HG03039 (cell line): ENCODE measurements around the gene LOXL3.

ENCODE experiments used
- ATAC-seq: cut with Tn5 transposase; IDR thresholded peaks from one replicate; pipeline ENCODE4 v1.9.1; 2021; ENCODE audit warnings: mild to moderate bottlenecking, moderate library complexity; ENCODE audit not compliant: unreplicated experiment

Gene LOXL3, protein sequence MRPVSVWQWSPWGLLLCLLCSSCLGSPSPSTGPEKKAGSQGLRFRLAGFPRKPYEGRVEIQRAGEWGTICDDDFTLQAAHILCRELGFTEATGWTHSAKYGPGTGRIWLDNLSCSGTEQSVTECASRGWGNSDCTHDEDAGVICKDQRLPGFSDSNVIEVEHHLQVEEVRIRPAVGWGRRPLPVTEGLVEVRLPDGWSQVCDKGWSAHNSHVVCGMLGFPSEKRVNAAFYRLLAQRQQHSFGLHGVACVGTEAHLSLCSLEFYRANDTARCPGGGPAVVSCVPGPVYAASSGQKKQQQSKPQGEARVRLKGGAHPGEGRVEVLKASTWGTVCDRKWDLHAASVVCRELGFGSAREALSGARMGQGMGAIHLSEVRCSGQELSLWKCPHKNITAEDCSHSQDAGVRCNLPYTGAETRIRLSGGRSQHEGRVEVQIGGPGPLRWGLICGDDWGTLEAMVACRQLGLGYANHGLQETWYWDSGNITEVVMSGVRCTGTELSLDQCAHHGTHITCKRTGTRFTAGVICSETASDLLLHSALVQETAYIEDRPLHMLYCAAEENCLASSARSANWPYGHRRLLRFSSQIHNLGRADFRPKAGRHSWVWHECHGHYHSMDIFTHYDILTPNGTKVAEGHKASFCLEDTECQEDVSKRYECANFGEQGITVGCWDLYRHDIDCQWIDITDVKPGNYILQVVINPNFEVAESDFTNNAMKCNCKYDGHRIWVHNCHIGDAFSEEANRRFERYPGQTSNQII

DNA sequence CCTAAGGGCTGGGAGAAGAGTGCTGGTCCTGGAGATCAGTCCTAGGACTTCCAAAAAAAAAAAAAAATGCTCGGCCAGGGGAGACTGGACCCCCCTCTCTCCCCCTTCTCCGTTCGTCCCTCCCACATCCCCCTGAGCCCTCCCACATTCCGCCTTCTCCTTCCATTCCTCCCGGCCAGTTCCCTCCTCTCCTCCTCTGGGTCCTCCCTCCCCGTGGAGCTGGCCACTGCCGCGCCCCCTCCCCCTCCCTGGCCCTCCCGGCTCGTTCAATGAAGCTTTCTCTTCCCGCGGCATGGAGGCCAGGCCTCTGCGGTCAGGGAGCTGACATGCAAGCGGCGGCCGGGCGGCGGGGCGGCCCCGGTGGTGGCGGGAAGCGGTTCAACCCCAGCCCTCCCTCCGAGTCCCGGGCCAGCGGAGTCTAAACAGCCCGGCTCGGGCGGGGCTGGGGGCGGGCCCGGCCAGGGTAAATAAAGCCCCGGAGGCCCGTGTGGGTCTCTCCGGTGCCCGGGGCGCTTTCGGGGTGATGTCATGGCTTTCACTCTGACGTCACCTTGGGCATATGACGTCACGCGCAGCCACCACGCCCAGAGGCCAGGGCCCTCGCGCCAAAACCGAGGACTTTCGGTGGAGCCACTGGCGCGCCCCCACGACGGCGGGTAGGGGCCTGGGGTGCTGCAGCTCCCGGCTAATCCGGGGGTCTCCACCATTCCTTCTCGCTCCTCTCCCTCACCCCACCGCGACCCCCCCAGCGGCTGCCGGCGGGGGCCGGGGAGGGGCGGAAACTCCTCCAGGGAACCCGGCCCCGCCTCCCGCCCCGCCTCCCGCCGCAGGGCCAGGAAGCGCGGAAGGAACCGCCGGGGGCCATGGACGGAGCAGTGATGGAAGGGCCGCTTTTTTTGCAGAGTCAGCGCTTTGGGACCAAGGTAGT lies at the start of gene LOXL3, which contains the start of gene DOK1:
TSS of gene LOXL3 (minus strand) at position 51 of the 928 bp plus-strand sequence. CDS start 1,308 bp downstream, outside the sequence.
TSS of gene DOK1 (plus strand) at position 829 of the 928 bp plus-strand sequence. CDS start at position 864, 35 bp downstream.
- peak; percentile 39 for ATAC-seq

DNA sequence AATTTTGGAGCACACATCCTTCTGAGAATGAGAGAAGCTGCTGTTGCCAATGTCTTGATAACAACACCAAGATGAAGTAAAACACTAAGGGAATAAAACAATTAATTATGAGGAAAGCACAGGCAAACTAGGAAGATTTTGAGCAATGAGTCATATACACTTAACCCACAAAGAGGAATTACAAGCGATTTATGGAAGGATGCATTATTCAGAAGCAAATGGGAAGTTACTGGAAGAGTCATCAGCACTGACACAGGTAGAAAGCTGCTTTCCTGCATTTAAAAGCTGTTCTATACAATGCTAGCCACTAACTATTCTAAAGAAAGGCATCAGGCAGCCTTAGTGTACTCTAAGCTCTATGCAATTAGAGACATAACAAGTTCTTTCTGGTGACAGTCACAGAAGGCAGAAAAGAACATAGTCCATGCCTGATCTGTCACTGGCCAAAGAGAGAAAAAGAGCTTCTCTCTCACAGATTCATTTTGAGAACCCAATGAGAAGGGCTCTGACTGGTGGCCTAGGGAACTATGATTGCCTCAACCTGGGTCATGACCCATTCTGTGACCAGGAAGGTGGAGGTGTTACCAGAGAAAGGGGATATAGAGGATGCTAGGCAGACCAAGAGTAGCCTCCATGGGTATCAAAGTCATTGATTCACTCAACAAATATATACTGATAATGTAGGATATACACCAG lies 49.0 kb upstream of the LOXL3 start:
- ATAC-seq = no peak

DNA sequence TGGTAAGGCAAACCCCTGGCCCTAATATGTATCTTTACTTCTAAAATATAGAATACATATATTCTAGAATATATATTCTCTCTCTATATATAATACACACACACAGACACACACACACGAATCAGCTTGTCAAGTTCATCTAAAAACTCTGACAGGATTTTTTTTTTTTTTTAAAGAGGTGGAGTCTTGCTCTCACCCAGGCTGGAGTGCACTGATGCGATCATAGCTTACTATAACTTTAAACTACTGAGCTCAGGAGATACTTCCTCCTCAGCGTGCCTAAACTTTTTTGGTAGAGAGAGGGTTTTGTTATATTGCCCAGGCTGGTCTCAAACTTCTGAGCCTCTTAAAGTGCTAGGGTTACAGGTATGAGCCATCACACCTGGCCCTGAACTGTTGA lies 45.9 kb upstream of the LOXL3 start:
- ATAC-seq = no peak

DNA sequence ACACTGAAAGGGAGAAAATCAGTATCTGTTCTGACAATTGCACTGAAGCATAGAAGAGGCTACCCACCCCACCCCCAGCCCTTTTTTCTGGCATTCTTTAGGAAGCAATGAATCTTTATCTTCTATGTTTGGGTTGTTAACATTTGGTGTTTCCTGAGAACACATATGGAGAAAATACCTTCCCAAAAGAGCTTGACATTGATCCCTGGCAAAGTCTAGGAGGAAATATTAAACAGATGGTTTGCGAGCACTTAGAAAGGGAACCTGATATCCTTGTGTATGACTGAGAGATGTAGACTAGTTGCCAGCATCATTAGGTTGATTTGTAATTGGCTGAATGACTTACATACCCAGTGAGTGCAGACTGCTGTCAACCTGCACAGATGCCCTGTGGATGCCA lies 43.7 kb upstream of the LOXL3 start:
- no peak for ATAC-seq

DNA sequence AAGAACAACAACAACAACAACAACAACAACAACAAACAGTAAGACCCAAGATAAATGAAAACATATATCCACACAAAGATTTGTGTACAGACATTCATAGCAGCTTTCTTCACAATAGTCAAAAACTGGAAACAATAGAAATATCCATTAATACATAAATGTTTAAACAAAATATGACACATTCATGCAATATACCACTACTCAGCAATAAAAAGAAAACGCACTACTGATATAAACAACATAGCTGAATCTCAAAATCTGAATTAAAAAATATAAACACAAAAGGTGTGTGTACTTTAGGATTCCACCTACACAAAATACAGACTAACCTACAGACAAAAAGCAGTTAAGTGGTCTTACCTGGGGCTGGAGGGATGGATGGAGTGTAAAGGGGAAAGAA lies 42.8 kb upstream of the LOXL3 start:
- no peak for ATAC-seq

DNA sequence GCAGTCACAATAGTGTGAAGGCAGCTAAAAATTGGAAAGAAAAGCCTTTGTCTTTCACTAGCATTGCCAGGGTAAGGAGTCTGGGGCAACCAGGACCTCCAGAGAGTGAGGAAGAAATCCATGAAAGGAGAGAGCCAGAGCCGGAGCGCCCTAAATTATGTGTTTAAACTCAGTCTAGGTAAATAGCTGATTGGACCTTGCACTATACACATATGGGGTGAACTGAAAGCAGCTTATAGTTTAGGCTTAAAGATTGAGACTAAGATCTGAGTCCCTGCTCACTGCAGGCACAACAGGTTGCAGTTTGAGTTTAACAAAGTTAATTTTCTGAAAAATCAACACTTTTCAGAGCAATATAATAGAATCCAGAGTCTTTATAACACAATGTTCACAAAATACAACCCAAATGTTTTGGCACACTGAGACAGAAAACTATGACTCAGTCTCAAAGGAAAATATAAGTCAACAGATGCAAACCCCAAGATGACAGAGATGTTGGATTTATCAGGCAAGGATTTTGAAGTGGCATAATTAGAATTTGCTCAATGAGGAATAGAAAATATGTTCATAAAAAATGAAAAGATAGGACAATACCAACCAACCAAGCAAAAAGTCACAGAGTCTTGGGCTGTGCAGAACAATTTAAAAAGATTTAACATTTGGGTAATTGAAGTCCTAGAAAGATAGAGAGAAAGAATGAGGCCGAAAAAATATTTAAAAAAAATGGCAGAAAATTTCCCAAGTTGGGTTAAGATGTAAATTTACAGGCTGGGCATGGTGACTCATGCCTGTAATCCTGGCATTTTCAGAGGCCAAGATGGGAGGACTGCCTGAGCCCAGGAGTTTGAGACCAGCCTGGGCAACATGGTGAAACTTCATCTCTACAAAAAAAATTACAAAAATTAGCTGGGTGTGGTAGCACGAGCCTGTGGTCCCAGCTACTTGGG lies 40.4 kb upstream of the LOXL3 start:
- no peak for ATAC-seq

DNA sequence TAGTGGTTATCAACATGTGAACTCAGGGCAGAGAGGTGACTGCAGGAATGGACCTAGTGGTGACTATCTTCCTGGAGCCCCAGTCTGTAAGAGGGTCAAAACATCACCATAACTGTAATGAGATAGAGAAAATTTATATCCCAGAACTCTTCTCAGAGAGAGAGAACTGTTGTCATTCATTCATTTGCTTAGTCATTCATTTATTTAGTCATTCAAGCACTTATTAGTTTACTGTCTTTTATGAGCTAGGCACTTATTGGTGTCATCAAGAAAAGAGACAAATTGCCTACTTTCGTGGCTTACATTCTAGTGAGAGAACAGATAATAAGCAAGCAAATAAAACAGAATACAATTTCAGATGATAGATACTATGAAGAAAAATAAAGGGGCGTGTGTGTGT lies 34.9 kb upstream of the LOXL3 start:
- ATAC-seq = no peak

DNA sequence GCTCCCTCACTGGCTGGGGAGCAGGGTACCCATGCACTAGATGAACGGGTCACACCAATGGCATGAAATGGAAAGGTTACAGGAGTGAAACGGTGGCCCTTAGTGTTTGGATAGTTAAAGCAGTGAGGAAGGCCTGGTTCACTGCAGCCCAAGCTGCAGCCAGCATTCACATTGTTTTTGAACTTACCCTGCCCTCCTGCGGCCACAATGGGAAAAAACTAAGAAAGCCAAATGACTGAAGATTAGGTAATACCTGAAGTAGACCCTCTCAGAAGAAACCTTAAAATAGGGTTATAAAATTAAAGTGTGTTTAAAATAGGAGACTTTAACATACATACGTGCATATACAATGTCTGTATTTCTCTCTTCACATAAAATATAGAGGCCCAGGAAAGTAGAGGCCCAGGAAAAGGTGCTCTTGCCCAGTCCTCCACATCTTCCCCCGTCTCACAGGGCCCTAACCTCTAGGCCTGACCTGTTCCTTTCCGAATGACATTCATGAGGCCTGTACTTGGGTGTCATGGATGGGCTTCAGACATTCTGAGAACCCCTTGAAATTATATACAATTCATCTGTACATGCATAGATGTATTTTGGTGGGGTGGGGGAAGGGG lies 34.0 kb upstream of the LOXL3 start:
- no peak for ATAC-seq

DNA sequence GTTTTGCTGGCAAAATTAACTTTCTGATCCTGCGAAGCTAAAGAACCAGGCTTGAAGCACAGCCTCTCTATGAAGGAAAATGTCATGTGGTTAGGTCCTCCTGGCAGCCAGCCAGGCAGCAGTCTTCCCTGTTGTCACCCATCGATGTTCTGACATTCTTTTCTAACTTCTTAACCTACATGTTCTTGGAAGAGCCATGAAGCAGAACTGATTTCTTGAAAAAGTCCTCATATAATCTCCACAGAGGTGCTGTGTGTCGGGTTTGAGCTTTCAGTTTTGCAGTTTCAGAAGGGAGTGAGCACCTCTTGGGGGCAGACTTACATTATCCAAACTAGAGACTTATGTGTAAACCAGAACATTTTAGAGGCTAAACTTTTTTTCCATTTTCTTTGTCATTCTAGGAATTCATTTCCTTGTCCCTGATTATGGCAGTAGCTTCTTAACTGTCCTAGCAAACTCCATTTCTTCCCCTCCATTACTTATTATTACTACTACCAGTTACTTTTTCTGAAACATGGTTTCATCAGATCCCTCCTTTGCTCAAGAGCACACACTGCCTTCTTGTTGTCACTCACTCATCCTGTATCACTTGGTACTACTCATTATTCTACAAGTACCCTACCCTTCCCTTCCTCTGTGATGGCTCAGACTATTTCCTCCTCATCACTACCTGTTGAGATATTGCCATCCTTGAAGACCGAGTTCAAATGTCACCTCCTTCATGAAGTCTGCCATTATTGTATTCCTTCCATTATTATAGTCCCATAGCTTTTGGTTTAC lies 31.9 kb upstream of the LOXL3 start:
- no peak for ATAC-seq

DNA sequence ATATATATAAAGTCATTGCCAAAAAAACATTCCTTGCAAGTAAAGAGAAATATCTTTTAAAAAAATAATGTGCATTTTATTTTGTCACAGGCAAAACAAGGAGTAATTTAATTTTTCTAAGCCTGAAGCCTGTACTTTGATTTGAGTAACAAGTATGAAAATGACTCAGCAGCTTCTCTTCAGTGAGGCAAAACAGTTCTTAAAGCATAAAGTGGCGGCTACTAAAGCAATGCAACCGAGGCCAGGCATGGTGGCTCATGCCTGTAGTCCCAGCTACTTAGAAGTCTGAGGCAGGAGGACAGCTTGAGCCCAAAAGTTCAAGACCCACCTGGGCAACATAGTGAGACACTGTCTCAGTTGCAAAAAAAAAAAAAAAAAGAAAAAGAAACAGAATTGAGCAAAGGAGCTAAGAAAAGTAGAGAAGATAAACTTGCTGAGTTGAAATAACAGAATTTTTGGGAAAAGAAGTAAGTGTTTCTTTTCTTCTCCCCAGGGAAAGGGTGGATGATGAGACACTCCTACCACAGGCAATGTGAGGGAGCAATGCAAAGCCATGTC lies 30.4 kb upstream of the LOXL3 start:
- no peak for ATAC-seq

DNA sequence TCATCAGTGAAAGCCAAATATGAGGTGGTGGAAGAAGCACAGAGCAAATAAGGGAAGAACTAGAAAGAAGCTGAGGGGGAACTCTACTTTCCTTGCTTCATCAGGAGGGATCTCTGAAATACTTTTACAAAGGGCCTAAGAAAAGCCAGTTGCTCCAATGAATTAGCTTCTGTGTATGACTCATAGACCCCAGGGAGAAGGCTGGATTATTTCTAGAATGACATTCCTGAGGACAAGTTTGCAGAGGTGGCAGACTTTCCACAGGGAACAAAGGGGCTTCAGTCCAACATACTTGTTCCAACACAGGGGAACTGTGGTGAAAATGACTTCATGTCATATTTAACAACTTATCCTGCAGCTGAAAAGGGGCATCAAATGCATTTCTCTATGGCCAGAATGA lies 29.8 kb upstream of the LOXL3 start:
- ATAC-seq = no peak

DNA sequence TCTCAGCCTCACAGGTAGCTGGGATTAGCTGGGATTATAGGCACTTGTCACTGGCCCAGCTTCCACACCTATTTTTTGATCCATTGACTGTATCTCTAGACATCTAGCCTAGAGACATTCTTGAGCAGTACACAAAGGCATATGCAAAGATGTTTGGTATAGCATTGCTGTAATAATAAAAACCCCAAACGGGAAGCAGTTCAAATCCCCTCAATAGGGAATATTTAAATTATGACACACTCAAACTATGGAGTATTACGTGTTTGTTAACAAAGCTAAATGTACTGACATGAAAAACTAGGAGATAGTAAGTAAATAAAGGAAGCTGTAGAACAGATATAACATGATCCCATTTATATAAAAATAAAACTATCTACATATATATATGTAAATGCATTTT lies 28.4 kb upstream of the LOXL3 start:
- no peak for ATAC-seq

DNA sequence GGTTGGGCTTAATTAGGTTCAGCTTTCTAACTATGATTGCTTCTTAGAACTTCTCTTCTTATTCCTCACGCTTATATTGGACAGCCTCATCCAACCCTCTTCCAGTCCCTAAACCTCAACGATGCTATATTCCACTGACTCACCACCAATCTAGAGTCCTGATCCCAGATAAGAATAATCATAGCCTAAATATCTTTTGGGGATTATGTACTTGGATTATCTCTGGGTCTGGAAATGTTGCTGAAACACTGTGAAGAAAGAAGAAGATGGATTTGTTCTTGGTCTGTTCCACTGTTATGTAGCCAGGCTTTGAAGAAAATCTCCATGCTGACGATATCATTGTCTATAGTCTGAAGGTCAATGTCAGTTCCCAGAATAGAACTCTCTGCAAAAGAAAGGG lies 27.7 kb upstream of the LOXL3 start:
- ATAC-seq = no peak

DNA sequence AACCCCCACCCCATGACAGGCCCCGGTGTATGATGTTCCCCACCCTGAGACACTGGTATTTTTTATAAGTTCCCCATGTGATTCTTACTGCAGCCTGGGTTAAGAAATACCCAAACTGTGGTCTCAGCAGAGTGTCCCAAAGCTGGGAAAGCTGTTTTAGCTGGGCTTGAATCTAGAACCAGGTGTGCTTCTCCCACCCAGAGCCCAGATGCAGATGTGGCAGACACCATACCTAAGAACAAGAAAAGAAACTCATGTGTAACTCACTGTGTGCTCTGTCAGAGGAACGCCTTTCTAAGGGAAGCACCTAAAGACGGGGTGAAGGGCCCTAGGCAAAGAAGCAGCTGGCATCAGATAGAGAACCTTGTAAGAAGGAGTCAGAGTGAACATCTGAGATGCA lies 24.7 kb upstream of the LOXL3 start:
- ATAC-seq = peak; percentile 47

DNA sequence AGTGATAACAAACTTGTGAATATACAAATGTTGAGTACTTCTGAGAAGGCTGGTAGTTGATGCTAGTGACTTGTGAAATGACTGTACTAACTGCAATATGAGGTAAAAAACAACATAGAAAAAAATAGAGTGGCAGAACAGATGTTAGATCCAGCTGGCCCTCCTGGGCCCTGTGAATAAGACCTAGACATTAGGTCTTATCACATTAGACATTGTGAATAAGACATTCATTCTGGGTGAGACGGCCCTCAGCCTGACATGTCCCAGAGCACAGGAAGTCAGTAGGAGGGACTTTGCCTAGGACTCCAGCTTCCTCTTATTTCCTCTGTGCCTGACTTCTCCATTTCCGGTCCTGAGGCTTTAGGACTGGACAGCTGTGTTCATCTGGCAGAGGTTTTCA lies 23.7 kb upstream of the LOXL3 start:
- peak; percentile 33 for ATAC-seq

DNA sequence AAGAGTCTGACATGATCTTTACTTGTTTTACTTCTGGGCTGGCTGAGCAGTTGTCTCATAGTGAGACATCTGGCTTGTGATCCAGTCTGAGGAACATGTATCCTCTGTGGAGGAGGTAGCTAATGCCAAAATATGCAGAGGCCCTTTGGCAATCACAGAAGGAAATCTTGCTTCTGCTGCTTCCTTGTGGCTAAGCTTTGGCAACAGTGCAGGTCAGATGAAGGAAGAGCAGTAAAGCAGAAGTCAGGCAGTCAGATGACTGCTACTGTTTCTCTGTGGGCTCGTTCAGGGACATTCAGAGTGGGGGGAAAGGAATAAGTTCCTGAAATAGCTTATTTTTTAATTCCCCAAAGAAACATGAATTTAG lies 23.1 kb upstream of the LOXL3 start:
- no peak for ATAC-seq

DNA sequence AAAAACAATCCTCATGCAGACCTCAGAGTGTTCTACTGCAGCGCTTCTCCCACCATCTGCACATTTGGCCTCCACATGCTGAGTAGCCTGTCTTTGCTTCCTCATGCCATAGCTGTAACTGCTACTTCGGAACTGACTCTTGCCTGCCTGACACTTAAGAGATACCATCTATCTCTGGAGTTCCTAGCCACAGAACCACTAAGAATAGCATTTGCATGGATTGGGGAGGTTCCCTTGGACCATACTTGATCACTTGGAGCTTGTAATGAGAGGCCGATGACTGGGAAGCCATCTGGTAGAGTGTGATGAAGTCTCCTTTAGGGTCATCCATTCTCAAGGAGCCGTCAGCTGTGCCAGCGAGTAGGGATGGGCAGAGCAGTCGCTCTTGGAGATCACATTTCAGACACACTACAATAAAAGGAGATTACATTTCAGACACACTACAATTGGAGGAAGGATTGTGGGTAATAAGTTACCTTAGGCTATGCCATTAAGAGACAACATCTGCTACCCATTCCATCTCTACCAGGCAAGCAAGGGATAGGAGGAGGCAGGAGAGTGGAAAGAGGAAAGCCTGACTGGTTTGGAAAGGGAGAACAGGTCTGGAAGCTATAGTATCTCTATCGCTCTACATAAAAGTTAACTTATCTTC lies 22.6 kb upstream of the LOXL3 start:
- no peak for ATAC-seq
